IPS-20b (cell line): Measurements from ENCODE around the gene CEP128.

Experiments used
- H3K27ac ChIP-seq: one replicate; pipeline ENCODE4 v1.5.1; 2013; ENCODE audit warnings: low read length
- H3K27me3 ChIP-seq: 2 replicates; pipeline ENCODE4 v1.6.1; 2013; ENCODE audit warnings: mild to moderate bottlenecking, low read length, inconsistent platforms; ENCODE audit not compliant: insufficient read depth
- H3K36me3 ChIP-seq: 2 replicates; pipeline ENCODE4 v1.6.1; 2013; ENCODE audit warnings: low read depth, mild to moderate bottlenecking, inconsistent platforms, low read length, moderate library complexity; ENCODE audit not compliant: insufficient read depth
- H3K4me1 ChIP-seq: 2 replicates; pipeline ENCODE4 v1.6.1; 2013; ENCODE audit warnings: mild to moderate bottlenecking, control low read depth, inconsistent platforms, low read length, moderate library complexity; ENCODE audit not compliant: insufficient read depth
- H3K4me3 ChIP-seq: 2 replicates; pipeline ENCODE4 v1.5.1; 2013; ENCODE audit warnings: mild to moderate bottlenecking, low read length, inconsistent platforms
- H3K9ac ChIP-seq: 2 replicates; pipeline ENCODE4 v1.6.1; 2013; ENCODE audit warnings: low read depth, mild to moderate bottlenecking, inconsistent platforms, low read length, moderate library complexity
- H3K9me3 ChIP-seq: 2 replicates; pipeline ENCODE4 v1.6.1; 2013; ENCODE audit warnings: mild to moderate bottlenecking, low read depth, low read length, inconsistent platforms; ENCODE audit not compliant: insufficient read depth

The CEP128 gene

DNA sequence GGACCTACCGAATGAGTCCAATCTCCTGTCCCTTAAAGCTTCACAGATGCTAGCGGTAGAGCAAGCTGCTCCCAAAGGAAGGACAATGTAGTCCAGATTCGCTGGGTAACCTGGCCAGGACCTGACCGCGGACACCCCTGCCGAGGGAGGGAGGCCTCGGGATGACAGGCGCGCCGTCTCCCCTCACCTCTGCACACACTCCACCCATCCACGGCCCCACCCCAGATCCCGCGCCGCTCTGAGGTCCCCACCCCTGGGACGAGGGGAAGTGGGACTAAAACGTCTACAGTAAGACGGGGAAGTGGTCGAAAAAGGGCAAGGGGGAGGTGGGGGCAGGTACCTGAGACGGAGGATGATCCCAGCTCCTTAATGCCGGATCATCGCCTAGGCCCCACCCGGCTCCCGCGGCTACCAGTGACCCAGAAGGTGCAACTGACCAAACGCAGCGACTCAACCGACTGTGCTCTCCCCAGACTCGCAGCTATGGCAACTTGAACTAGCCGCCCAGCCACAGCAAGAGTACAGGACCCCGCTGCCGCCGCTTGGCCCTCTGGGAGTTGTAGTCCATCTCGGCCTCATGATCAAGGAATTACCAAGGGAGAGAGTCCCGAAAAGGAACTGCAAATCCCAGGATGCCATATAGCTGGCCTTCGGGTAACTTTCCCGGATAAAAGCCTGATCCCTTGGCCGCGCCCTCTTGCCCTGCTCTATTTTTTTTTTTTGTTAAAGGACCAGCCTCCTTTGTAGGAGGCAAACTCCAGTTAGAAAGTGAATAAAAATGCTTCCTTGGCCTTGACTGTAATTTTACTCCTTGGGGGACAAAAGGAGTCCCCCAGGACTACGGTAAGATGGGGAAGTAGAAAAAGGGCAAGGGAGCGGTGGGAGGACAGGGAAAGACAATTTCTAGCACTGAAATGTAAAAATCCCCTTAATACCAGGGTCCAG is at the start of gene CEP128:
CEP128 (minus strand) TSS at position 498 of the 945 bp plus-strand sequence.
- H3K27ac ChIP-seq, result peak within 1 kb of the TSS; percentile 31
- no peaks in the 10 kb centered on the region for H3K27me3 ChIP-seq
- peak within 1 kb of the TSS; percentile 81; the same call in 1 of the 2 replicates for H3K9ac ChIP-seq
- peaks cover 2% of the 10 kb centered on the region; the same call in 1 of the 2 replicates for H3K4me1 ChIP-seq
- H3K36me3 ChIP-seq, result no peaks in the 10 kb centered on the region
- no peaks in the 10 kb centered on the region for H3K9me3 ChIP-seq
- H3K4me3 ChIP-seq, result peak within 1 kb of the TSS; percentile 91

DNA sequence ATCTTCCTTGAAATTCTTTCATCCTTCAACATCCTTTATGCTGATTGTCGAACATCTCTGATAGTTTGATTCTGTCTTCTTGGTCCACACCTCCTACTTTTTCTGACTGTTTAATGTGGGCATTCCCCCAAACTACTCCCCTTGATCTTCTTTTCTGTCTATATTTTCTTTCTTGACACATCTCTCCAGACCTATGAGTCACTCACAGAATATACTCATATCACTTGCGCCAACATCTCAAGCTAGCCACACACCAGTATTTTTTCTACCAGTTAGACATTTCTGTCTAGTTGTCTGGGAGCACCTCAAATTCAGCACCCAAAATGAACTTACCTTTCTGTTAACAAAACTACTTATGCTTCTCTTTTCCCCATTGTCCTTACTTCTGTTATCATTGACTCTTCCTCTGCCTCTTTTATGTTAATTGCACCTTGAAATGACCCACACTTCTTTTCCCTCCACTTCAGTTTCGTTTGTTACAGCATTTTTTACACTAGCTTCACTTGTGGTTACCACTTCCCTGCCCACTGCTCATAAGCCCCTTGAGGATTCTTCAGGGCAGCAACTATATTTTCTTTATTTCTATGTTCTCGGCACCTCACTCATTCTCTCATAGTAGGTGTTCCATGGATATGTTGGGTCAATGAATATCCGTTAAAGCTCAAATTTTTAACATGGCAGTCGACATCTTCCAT is 47.3 kb upstream of the CEP128 start:
- Histone ChIP-seq H3K27me3 (no peaks in the 10 kb centered on the region), H3K4me1 (0 out of 2 replicates have a peak, but pooled peaks cover 2% of the 10 kb centered on the region), H3K36me3 (no peaks in the 10 kb centered on the region), H3K27ac (no peak overlapping the region), H3K9me3 (no peaks in the 10 kb centered on the region), H3K4me3 (no peak overlapping the region), H3K9ac (no peak overlapping the region)

DNA sequence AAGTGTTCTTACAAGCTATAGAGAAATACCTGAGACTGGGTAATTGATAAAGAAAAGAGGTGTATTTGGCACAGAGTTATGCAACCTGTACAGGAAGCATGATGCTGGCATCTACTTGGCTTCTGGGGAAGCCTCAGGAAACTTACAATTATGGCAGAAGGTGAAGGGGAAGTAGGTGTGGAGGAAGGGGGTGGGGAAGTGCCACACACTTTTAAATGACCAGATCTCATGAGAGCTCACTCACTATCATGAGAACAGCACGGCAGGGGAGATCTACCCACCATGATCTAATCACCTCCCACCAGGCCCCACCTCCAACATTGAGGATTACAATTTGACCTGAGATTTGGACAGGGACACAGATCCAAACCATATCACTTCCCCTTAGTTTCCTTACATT is 46.7 kb upstream of the CEP128 start:
- Histone ChIP-seq H3K36me3 (no peaks in the 10 kb centered on the region), H3K4me3 (no peak overlapping the region), H3K9ac (no peak overlapping the region), H3K4me1 (0 out of 2 replicates have a peak, but pooled peaks cover 2% of the 10 kb centered on the region), H3K27ac (no peak overlapping the region), H3K9me3 (no peaks in the 10 kb centered on the region), H3K27me3 (no peaks in the 10 kb centered on the region)

DNA sequence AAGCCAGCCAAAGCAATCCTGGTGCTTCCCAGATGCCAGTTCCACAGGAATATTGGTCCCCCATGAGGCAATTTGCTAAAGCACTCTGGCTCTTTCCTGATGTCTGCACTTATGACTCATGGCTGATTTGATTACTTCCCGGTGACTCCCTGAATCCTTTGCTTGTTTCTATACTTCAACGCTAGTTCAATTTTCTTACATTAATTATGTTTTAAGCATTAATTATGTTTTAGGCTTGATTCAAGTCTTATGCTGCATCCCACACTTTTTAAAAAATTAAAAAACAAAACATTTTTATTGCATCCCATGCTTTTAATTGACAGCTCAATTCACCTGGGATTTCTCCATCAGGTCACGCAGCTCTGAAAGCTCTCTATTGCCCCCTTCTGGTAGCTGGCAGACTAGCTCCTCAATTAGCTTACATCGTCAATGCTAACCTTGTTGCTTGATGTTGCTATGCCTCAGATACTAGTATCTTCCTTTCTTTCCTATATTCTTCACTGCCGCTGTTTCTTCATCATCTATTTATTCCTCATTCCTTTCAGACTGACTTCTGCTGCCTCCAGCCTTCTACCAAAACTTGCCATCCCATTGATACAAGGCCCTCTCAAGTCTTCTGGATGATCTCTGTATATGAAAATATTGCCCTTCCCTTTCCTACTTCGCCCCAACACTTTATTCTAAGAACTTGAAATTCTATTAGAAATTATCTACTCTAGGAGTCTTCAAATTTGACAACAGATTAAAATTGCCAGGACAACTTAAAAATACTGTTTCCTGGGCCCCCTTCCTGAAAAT is 45.9 kb upstream of the CEP128 start:
- no peaks in the 10 kb centered on the region for H3K9me3 ChIP-seq
- no peaks in the 10 kb centered on the region for H3K27me3 ChIP-seq
- H3K36me3 ChIP-seq, result no peaks in the 10 kb centered on the region
- H3K27ac ChIP-seq, result no peak overlapping the region
- no peak overlapping the region for H3K4me3 ChIP-seq
- 0 out of 2 replicates have a peak, but pooled peaks cover 2% of the 10 kb centered on the region for H3K4me1 ChIP-seq
- H3K9ac ChIP-seq, result no peak overlapping the region

DNA sequence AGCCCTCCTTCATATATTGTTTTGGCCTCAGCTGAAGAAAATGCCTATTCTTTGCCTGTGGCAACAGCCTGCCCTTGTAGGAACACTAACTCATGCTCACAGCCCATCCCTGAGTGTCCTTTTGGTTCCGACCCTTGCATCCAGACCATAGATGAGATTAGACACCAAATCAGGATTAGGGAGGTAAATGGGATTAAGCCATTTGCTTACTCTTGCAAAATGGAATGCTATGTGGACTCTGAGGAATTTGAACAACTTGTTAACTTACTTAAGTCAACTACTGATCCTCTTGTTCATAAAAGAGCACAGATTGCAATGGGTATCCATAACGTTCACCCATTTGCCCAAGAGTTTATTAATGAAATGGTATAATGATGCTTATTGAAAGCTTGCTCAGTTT is 41.2 kb upstream of the CEP128 start:
- Histone ChIP-seq H3K36me3 (no peaks in the 10 kb centered on the region), H3K4me3 (no peak overlapping the region), H3K9me3 (no peaks in the 10 kb centered on the region), H3K27me3 (no peaks in the 10 kb centered on the region), H3K27ac (no peak overlapping the region), H3K4me1 (0 out of 2 replicates have a peak, but pooled peaks cover 2% of the 10 kb centered on the region), H3K9ac (no peak overlapping the region)

DNA sequence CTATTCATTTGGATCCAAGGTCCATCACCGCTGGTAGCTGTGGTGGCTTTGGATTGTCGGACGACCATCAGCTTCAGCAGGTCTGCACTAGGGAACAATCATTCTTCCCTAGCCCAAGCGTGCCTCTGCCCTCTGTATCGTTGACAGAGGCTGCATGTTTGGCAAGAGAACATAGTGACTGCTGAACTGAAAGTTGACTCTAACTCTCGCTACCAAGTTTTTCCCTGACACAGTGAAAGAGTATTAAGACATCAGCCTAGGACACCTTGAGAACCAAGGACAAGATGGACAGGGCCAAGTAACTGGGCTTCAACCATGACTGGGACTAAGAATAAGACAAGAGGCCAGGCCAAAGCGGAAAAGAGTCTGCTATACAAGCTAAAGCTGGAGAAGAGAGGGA is 40.1 kb upstream of the CEP128 start:
- Histone ChIP-seq H3K4me1 (no peaks in the 10 kb centered on the region), H3K9me3 (no peaks in the 10 kb centered on the region), H3K9ac (no peak overlapping the region), H3K27me3 (no peaks in the 10 kb centered on the region), H3K27ac (no peak overlapping the region), H3K36me3 (no peaks in the 10 kb centered on the region), H3K4me3 (no peak overlapping the region)

DNA sequence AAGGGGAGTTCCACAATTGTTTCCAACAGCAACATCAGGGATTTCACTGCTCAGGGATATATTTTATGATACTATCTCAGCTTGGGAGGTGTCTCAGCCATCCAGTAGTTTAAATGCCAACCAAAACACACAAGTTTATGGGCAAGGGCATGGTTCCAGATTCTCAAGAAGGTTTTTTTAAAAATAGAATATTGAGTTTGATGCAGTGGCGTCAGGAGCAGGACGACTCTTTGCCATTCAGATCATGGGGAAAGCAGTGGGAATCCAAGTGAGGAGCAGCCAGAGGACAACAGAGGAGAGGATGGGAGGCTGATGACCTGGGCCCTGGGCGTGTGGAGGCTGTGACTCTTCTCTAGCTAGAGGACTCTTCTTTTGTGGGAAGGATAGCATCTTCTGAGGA is 39.6 kb upstream of the CEP128 start:
- H3K27ac ChIP-seq, result no peak overlapping the region
- H3K27me3 ChIP-seq, result no peaks in the 10 kb centered on the region
- no peaks in the 10 kb centered on the region for H3K9me3 ChIP-seq
- no peaks in the 10 kb centered on the region for H3K36me3 ChIP-seq
- H3K9ac ChIP-seq, result no peak overlapping the region
- H3K4me3 ChIP-seq, result no peak overlapping the region
- H3K4me1 ChIP-seq, result no peaks in the 10 kb centered on the region

DNA sequence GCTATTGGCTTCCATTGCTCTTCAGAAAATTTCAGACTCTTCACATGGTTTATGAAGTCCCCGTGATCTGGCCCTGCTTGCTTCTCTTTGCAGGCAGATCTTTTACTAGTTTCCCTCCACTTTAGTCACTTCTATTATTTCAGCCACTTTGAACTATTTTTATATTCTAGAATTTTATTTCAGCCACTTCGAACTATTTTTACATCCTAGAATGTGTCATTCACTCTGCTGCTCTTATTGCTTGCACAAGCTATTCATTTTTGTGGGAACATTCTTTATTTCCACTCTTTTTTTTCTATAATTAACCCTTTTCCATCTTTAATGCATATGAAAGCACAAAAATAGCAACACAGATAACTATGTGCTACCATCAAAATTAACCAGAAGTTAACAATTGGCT is 38.4 kb upstream of the CEP128 start:
- H3K9me3 ChIP-seq, result no peaks in the 10 kb centered on the region
- H3K4me3 ChIP-seq, result no peak overlapping the region
- H3K27ac ChIP-seq, result no peak overlapping the region
- H3K36me3 ChIP-seq, result no peaks in the 10 kb centered on the region
- no peaks in the 10 kb centered on the region for H3K4me1 ChIP-seq
- no peaks in the 10 kb centered on the region for H3K27me3 ChIP-seq
- H3K9ac ChIP-seq, result no peak overlapping the region

DNA sequence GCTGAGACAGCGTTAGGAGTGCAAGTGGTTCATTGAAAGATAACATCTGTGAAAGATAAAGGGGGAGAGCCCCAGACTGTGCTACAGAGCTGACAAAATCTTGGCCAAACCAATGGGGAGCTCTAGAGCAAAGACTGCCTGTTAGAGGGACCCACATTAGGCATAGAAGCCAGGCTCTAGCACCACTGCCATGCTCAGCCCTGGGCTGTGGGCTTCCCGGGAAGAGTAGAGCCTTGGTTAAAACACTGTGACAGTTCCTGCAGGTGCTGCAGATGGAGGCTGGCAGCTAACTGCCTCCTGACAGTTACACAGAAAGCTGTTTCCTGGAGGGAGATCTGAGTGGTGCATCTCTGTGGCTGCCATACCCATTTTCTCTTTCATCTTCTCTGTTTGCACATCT is 36.9 kb upstream of the CEP128 start:
- Histone ChIP-seq H3K9ac (no peak overlapping the region), H3K36me3 (no peaks in the 10 kb centered on the region), H3K27ac (no peak overlapping the region), H3K4me3 (no peak overlapping the region), H3K27me3 (no peaks in the 10 kb centered on the region), H3K9me3 (no peaks in the 10 kb centered on the region), H3K4me1 (no peaks in the 10 kb centered on the region)

DNA sequence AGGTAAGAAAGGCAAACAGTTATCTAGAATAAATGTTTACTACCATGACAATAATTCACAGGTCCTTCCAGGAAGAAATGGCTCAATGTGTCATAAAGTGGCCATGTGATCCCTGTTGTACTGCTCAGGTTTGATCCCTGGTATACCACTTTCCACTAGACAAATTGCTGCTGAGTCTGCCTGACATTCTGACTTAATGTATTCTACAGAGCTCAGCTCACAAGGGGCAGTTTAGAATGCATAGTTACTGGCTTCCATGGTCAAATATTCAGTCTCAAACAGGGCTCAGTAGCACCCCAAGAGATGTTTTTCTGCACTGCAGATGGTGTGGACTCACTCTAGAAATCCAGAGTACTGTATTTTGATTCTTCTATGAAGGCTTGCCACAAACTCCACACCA is 35.7 kb upstream of the CEP128 start:
- Histone ChIP-seq H3K4me3 (no peak overlapping the region), H3K27me3 (no peaks in the 10 kb centered on the region), H3K27ac (no peak overlapping the region), H3K9me3 (no peaks in the 10 kb centered on the region), H3K9ac (no peak overlapping the region), H3K36me3 (no peaks in the 10 kb centered on the region), H3K4me1 (no peaks in the 10 kb centered on the region)

DNA sequence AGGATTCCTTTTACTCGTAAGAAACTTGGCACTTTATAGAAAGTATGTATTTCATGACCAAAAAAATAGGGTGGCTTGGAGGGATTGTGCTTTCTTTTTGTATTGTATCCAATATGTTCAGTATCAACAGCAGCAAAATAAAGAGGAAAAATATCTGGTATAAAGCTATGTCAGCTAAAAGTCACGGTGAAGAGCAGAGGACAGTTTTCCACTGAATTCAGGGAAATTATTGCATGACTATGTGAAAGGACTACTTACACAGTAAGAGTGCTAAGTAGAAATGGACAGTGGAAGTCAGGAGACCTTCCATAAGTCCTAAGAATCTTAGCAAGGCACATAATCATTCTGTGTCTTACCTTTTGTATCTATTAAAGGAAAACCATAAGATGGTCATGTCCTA is 33.1 kb upstream of the CEP128 start:
- H3K27me3 ChIP-seq, result no peaks in the 10 kb centered on the region
- H3K4me1 ChIP-seq, result no peaks in the 10 kb centered on the region
- no peak overlapping the region for H3K27ac ChIP-seq
- H3K36me3 ChIP-seq, result no peaks in the 10 kb centered on the region
- H3K9ac ChIP-seq, result no peak overlapping the region
- no peak overlapping the region for H3K4me3 ChIP-seq
- H3K9me3 ChIP-seq, result no peaks in the 10 kb centered on the region
